ENCODE results near the gene SIGLEC1.

- TF ChIP-seq CTCF (IDR thresholded peaks at IDR 0.05 in 4 of 5, conservative IDR thresholded peaks at IDR 0.05 in 1 of 5) = no peak
- TF ChIP-seq POLR2A (IDR thresholded peaks at IDR 0.05) = no peak
These were observed 33.3 kb downstream of the SIGLEC1 start for GRCh38 chr20:3678856-3679720.
